Upper lobe of left lung (tissue), 6 donors: Measurements from ENCODE around the gene MYOF. TPM values are rescaled to one million over a fixed set of nuclear protein-coding genes. Genes with fewer than 3 reads are reported as not detected.

ENCODE experiments used
- ATAC-seq, 2 donors: fragments of 200-7000 bp; cut with Tn5 transposase; one replicate each; pipeline ENCODE4 v1.9.1; 2022; ENCODE audit warnings: mild to moderate bottlenecking in 2 of 2, moderate library complexity in 2 of 2; ENCODE audit not compliant: low FRiP score in 2 of 2
- DNase-seq, 2 donors: peaks; one replicate each; pipeline ENCODE4 v3.0.0-alpha.2; 2019 to 2020
- H3K27ac ChIP-seq, 4 donors: fragments of 200-600 bp; sonication (generic); one replicate each; pipeline ENCODE4 v1.5.1; 2016 to 2019
- H3K27me3 ChIP-seq, 4 donors: fragments of 200-600 bp; sonication (generic); one replicate each; pipeline ENCODE4 v1.5.1; 2017 to 2019
- H3K36me3 ChIP-seq, 4 donors: fragments of 200-600 bp; sonication (generic); one replicate each; pipeline ENCODE4 v1.5.1; 2016 to 2019
- H3K4me1 ChIP-seq, 4 donors: fragments of 200-600 bp; sonication (generic); one replicate each; pipeline ENCODE4 v1.5.1; 2018 to 2019
- H3K4me3 ChIP-seq, 4 donors: fragments of 200-600 bp; sonication (generic); one replicate each; pipeline ENCODE4 v1.5.1; 2017 to 2019; ENCODE audit warnings: mild to moderate bottlenecking in 2 of 4, moderate library complexity in 1 of 4
- H3K9me3 ChIP-seq, 4 donors: fragments of 200-600 bp; sonication (generic); one replicate each; pipeline ENCODE4 v1.5.1; 2018 to 2019
- EP300 ChIP-seq, 4 donors: sonication (generic); formaldehyde crosslinking; IDR thresholded peaks; one replicate each; pipeline ENCODE4 v1.5.1; 2017; ENCODE audit warnings: antibody characterized with exemption in 4 of 4, control low read depth in 2 of 4
- POLR2A ChIP-seq, 4 donors: fragments of 450-650 bp; IDR thresholded peaks; one replicate each; pipeline ENCODE4 v1.5.1; 2016 to 2017; ENCODE audit warnings: antibody characterized with exemption in 4 of 4, mild to moderate bottlenecking in 2 of 4
- POLR2AphosphoS5 ChIP-seq, 2 donors: sonication (generic); formaldehyde crosslinking; IDR thresholded peaks; one replicate each; pipeline ENCODE4 v1.5.1; 2017; ENCODE audit warnings: antibody characterized with exemption in 2 of 2
- WGBS, 2 donors: methylation state at CpG; one replicate each; pipeline ENCODE4 v1.1.5; 2017 to 2018; 5-methylcytosine and 5-hydroxymethylcytosine counted together
- total RNA-seq, 6 donors: library from RNA; depleted of rRNA in 4 of 6; stranded (reverse); fragments of >200 nt in 4 of 6; gene quantifications; one replicate each; pipeline versions ENCODE4 v1.1.0 to v1.2.1, GENCODE V29; 2016 to 2021
- TF ChIP-seq, protein P1 (sequence below), 6 experiments: fragments of 450-650 bp in 4 of 6; fragments of 200-600 bp in 2 of 6; sonication (generic) in 2 of 6; IDR thresholded peaks; one replicate each; pipeline ENCODE4 v1.5.1; 2016 to 2019; ENCODE audit warnings: antibody characterized with exemption in 6 of 6
- donor health status: DM: no; HTN: no; CAD: no; lungs with moderate emphysema.
- donor health status: DM: no; HTN: yes; CAD: no; lungs with severe emphysema.

Gene MYOF
- total RNA-seq, 6 donors from 2014 or later, result 83.9 to 168 (median 129) TPM

DNA sequence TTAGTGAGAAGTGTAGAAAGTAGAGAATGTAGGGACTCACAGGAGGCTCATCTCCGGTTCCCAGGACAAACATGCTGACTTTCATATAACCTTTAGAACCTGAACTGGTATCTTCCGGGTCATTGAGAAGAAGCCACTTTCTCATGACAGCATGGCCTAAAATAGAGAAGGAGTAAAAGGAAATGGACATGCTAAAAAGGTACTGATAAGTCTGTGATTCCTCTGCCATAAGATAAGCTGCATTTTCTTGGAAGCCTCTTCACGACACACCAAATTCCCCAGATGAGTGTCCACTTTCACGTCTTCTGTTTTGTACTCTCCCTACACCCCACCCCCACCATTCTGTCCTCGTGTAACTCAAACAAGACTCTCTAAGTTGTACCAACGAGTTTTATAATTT is 79.9 kb downstream of the MYOF start:
- Histone ChIP-seq H3K4me1 (no peaks in the 10 kb centered on the region), H3K27ac (no peak overlapping the region), H3K4me3 (no peak overlapping the region), H3K36me3 (peaks cover 0 to 47% (median 9%) of the 10 kb centered on the region in 4 donors), H3K9me3 (no peaks in the 10 kb centered on the region), H3K27me3 (no peaks in the 10 kb centered on the region)
- 71 to 82% methylated on average over 6 of the region's 6 CpGs for WGBS, 2 donors
- TF ChIP-seq, protein P1, sequence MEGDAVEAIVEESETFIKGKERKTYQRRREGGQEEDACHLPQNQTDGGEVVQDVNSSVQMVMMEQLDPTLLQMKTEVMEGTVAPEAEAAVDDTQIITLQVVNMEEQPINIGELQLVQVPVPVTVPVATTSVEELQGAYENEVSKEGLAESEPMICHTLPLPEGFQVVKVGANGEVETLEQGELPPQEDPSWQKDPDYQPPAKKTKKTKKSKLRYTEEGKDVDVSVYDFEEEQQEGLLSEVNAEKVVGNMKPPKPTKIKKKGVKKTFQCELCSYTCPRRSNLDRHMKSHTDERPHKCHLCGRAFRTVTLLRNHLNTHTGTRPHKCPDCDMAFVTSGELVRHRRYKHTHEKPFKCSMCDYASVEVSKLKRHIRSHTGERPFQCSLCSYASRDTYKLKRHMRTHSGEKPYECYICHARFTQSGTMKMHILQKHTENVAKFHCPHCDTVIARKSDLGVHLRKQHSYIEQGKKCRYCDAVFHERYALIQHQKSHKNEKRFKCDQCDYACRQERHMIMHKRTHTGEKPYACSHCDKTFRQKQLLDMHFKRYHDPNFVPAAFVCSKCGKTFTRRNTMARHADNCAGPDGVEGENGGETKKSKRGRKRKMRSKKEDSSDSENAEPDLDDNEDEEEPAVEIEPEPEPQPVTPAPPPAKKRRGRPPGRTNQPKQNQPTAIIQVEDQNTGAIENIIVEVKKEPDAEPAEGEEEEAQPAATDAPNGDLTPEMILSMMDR (IDR thresholded peaks at IDR 0.05), result no peak
- no peak for TF ChIP-seq POLR2AphosphoS5 (IDR thresholded peaks at IDR 0.05)
- TF ChIP-seq POLR2A (IDR thresholded peaks at IDR 0.05), result no peak
- no peak for TF ChIP-seq EP300 (IDR thresholded peaks at IDR 0.05)
- DNase-seq, result no peak
- ATAC-seq, result no peak

DNA sequence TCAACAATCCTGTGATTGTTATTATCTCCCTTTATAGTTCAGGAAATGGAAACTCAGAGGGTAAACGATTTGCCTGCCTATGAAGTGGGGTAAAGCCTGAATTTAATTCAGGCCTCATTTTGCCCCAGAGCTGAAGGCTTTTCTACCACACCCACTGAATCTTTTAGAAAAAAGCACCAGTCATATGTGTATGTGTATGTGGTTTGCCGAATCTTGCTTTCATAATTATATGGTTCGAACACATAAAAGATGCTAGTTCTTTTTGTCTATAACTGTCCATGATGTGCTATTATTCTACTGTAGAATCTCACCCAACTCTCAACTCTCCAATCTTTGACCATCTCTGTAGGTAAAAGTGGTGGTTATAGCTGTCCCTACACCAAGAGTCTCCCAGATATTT is 83.6 kb downstream of the MYOF start:
- no peak for TF ChIP-seq POLR2AphosphoS5 (IDR thresholded peaks at IDR 0.05)
- TF ChIP-seq EP300 (IDR thresholded peaks at IDR 0.05), result no peak
- TF ChIP-seq, protein P1 (IDR thresholded peaks at IDR 0.05), result no peak
- no peak for TF ChIP-seq POLR2A (IDR thresholded peaks at IDR 0.05)
- H3K27ac ChIP-seq, result no peak overlapping the region
- no peaks in the 10 kb centered on the region for H3K9me3 ChIP-seq
- H3K36me3 ChIP-seq, result peaks cover 0 to 46% (median 9%) of the 10 kb centered on the region in 4 donors
- H3K4me1 ChIP-seq, result no peaks in the 10 kb centered on the region
- ATAC-seq, result no peak
- WGBS, 2 donors, result 74 to 81% methylated on average over 3 of the region's 3 CpGs
- H3K27me3 ChIP-seq, result no peaks in the 10 kb centered on the region
- DNase-seq, result no peak
- H3K4me3 ChIP-seq, result no peak overlapping the region

DNA sequence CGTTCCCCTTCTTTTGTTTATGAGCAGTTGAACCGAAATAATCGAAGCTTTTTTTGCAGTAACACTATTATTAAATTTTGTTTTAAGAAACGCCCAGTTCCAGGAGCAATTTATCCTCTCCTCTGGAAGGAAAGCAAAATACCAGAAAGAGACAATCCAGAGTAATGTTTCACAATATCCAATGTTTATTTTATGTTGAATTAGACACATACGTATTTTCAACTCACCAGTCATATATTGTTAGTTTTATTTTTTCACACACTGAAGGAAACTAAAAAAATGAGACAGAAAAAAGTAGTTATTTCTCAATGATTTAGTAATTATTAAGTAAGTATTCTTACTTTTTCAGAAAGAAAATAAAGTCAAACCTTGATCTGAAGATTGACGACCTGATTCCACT is 85.1 kb downstream of the MYOF start:
- Histone ChIP-seq H3K4me1 (no peaks in the 10 kb centered on the region), H3K27ac (no peak overlapping the region), H3K4me3 (no peak overlapping the region), H3K27me3 (no peaks in the 10 kb centered on the region), H3K9me3 (no peaks in the 10 kb centered on the region), H3K36me3 (peaks cover 0 to 35% (median 8%) of the 10 kb centered on the region in 4 donors)
- ATAC-seq, result no peak
- WGBS, 2 donors, result 63 to 65% methylated on average over 6 of the region's 6 CpGs
- DNase-seq, result no peak
- TF ChIP-seq POLR2AphosphoS5 (IDR thresholded peaks at IDR 0.05) (no peak), POLR2A (IDR thresholded peaks at IDR 0.05) (no peak), EP300 (IDR thresholded peaks at IDR 0.05) (no peak)
- TF ChIP-seq, protein P1 (IDR thresholded peaks at IDR 0.05), result no peak

DNA sequence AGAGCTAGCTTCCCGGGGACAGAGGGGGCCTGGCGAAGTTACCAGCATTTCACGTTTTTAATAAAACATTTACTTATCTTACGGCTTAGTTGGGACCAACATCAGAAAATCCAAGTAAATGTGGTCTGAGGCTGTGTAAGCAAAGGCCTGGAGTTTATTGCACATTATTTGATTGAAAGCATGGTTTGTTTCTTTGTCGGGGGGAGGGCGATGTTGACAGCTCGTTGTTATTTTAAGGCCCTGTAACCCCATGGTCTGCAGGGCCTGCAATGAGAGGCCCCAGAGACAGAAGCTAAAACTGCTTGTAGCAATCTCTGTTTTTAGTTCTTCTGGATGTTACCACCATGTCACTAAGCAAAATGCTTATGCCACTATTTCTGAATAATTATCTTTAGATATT is 88.9 kb downstream of the MYOF start:
- H3K4me3 ChIP-seq, result no peak overlapping the region
- 72 to 80% methylated on average over 7 of the region's 7 CpGs for WGBS, 2 donors
- no peaks in the 10 kb centered on the region for H3K9me3 ChIP-seq
- no peak overlapping the region for H3K27ac ChIP-seq
- ATAC-seq (no peak), DNase-seq (no peak)
- no peak for TF ChIP-seq EP300 (IDR thresholded peaks at IDR 0.05)
- no peak for TF ChIP-seq POLR2AphosphoS5 (IDR thresholded peaks at IDR 0.05)
- TF ChIP-seq, protein P1 (IDR thresholded peaks at IDR 0.05), result no peak
- no peak for TF ChIP-seq POLR2A (IDR thresholded peaks at IDR 0.05)
- peaks cover 0 to 2% (median 0%) of the 10 kb centered on the region in 4 donors for H3K4me1 ChIP-seq
- H3K36me3 ChIP-seq, result peaks cover 0 to 23% (median 0%) of the 10 kb centered on the region in 4 donors
- no peaks in the 10 kb centered on the region for H3K27me3 ChIP-seq

DNA sequence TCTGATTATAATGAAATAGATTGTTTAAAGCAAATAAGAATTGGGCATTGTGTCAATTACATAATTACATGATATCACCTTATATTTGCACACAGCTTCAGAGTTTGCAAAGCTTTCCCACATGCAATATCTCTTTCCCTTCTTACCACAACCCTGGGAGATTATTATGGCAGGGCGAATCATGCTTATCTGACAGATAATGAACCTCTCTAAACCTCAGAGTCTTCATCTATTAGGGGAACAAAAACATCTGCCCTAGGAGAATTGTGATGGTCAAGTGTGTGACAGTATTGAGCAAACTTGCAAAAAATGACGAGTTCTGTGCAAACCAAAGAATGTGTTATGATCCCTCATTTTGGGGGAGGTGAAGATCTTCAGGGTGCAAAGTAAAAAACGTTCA is 90.0 kb downstream of the MYOF start:
- H3K27me3 ChIP-seq, result no peaks in the 10 kb centered on the region
- DNase-seq (no peak), ATAC-seq (no peak)
- TF ChIP-seq POLR2AphosphoS5 (IDR thresholded peaks at IDR 0.05), result no peak
- H3K36me3 ChIP-seq, result peaks cover 0 to 19% (median 2%) of the 10 kb centered on the region in 4 donors
- WGBS, 2 donors, result 72 to 73% methylated on average over 3 of the region's 3 CpGs
- H3K27ac ChIP-seq, result no peak overlapping the region
- H3K9me3 ChIP-seq, result no peaks in the 10 kb centered on the region
- H3K4me3 ChIP-seq, result no peak overlapping the region
- peaks cover 2 to 8% (median 5%) of the 10 kb centered on the region in 4 donors for H3K4me1 ChIP-seq
